Heart right ventricle (tissue), 16 donors: ENCODE data around the gene FAR1. TPM values are rescaled to one million over a fixed set of nuclear protein-coding genes. Genes with fewer than 3 reads are reported as not detected.

Experiments used
- ATAC-seq, 8 donors: fragments of 200-7000 bp; cut with Tn5 transposase; one replicate each; pipeline ENCODE4 v1.9.1; 2020; ENCODE audit warnings: mild to moderate bottlenecking in 8 of 8, moderate library complexity in 8 of 8, moderate number of reproducible peaks in 1 of 8
- DNase-seq, 2 donors: peaks; one replicate each; pipeline ENCODE4 v3.0.0-alpha.2; 2020
- H3K27ac ChIP-seq, 10 donors: fragments of 200-600 bp; sonication (generic) in 2 of 10; one replicate each; pipeline versions ENCODE4 v1.5.0 to v1.8.0; 2020 to 2022; ENCODE audit warnings: mild to moderate bottlenecking in 3 of 10
- H3K27me3 ChIP-seq, 7 donors: fragments of 200-600 bp; one replicate each; pipeline ENCODE4 v1.8.0; 2021 to 2022; ENCODE audit warnings: mild to moderate bottlenecking in 2 of 7
- H3K36me3 ChIP-seq, 9 donors: fragments of 200-600 bp; sonication (generic) in 1 of 9; one replicate each; pipeline versions ENCODE4 v1.5.0 to v1.8.0; 2020 to 2022; ENCODE audit warnings: mild to moderate bottlenecking in 2 of 9
- H3K4me1 ChIP-seq, 9 donors: fragments of 200-600 bp; sonication (generic) in 1 of 9; one replicate each; pipeline versions ENCODE4 v1.5.0 to v1.8.0; 2020 to 2022; ENCODE audit warnings: mild to moderate bottlenecking in 4 of 9
- H3K4me3 ChIP-seq, 10 donors: fragments of 200-600 bp; sonication (generic) in 2 of 10; one replicate each; pipeline versions ENCODE4 v1.5.0 to v1.8.0; 2020 to 2022; ENCODE audit warnings: mild to moderate bottlenecking in 7 of 10, moderate library complexity in 2 of 10
- H3K9me3 ChIP-seq, 11 donors: fragments of 200-600 bp in 10 of 11; sonication (generic) in 2 of 11; one replicate each; pipeline versions ENCODE4 v1.5.0 to v1.8.0; 2013 to 2022; ENCODE audit warnings: mild to moderate bottlenecking in 2 of 11, control low read depth in 1 of 11, moderate library complexity in 1 of 11
- WGBS, 2 donors: extraction: QIAGEN DNeasy Blood & Tissue Kit; methylation state at CpG; one replicate each; pipeline ENCODE4 v1.1.7; 2013; ENCODE audit warnings: inconsistent platforms in 1 of 2; 5-methylcytosine and 5-hydroxymethylcytosine counted together
- intact Hi-C, 10 donors: fragments of 100-400 bp; cut with DNase I; formaldehyde crosslinking; loops; one replicate each; pipeline versions ENCODE4 v1.11.1 to v1.14.2; 2022
- polyA plus RNA-seq, 2 donors: library from polyadenylated mRNA; stranded (reverse); fragments of 200-250 nt; gene quantifications; one replicate each; pipeline ENCODE4 v1.2.3, GENCODE V29; 2013
- total RNA-seq, 10 donors: library from RNA; stranded (reverse); fragmentation: NEBNext Ultra II Directional in 3 of 10; extraction: Animal tissue kit (Norgen Biotek cat#: 25700) in 3 of 10; gene quantifications; one replicate each; pipeline versions ENCODE4 v1.2.1 to v1.2.4, GENCODE V29; 2021 to 2023
- TF ChIP-seq, protein P1 (sequence below), 9 donors: fragments of 200-600 bp; sonication (generic) in 2 of 9; IDR thresholded peaks; one replicate each; pipeline versions ENCODE4 v1.5.0 to v1.8.0; 2021 to 2022; ENCODE audit warnings: antibody characterized with exemption in 9 of 9, mild to moderate bottlenecking in 5 of 9, moderate library complexity in 1 of 9
- donor health status: Arrhythmogenic right ventricular cardiomyopathy.
- donor health status: ischemic (EF 13 %, LVEDD 7.1; RV severe dilation, severe dysfunction).
- donor health status: healthy with polysubstance abuse.
- donor health status: DM: no; HTN: yes; CAD: no.
- donor health status: DM: no; HTN: no; CAD: no.
- donor health status: ischemic (EF 25% LVEDD 6.9; RV normal size, moderate dysfunction).
- donor health status: ischemic (EF 25% LVEDD 5.7; RV mildly dilated, moderate dysfunction).
- donor health status: healthy.
- donor health status: DM: yes; HTN: yes; CAD: no.
- donor health status: Ischemic cardiomyopathy.
- donor health status: ischemic (EF 35%, LVEDD 5.7; RV mildly dilated, moderate dysfunction).
- donor health status: nonischemic (EF 11% LVEDD 7.7; RV severe dilation, severe dysfunction).
- donor health status: DM: yes; HTN: yes; CAD: no.
- donor health status: PGD.
- donor health status: ischemic (EF 29% LVEDD 5.4; RV normal size, mild dysfunction).
- donor health status: nonischemic (EF 23%, LVEDD 6.1; RV moderate dilation, normal function).

The FAR1 gene
- total and polyA plus RNA-seq, 12 donors: 13.3 to 45.9 (median 36.1) TPM

DNA sequence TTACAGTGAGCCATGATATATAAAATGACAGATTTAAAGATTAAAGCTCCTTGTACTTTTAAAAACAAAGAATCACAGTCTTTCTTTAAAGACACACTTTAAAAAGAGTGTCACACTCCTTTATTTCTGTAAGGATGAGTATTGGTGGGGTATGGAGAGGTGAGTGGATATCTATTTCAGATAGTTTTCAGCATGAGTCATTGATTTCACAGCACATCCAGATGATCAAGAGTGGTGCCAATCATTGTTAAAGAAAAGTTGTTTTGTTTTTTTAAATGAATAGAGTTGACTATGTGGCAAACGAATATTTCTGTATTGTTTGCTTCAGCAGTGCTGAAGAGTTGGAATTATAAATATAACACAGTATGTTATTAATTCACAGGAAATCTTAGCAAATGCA, 52.5 kb downstream of the FAR1 start:
- no peak for DNase-seq

DNA sequence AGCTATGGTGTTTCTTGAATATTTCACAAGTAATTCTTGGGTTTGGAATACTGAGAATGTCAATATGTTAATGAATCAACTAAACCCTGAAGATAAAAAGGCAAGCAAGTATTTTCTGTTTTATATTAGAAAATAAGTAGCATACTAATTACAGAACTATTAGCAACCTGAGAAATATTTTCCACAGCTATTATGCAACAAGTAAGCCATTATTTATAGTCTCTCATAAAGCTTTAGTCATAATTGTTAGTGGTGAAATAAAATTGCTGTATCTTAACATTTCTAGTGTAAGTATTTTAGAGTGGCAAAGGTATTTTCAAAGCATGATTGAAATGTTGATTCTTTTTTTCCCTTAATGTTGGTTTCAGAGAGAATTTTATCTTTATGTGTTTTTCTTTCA, 53.3 kb downstream of the FAR1 start:
- TF ChIP-seq, protein P1, sequence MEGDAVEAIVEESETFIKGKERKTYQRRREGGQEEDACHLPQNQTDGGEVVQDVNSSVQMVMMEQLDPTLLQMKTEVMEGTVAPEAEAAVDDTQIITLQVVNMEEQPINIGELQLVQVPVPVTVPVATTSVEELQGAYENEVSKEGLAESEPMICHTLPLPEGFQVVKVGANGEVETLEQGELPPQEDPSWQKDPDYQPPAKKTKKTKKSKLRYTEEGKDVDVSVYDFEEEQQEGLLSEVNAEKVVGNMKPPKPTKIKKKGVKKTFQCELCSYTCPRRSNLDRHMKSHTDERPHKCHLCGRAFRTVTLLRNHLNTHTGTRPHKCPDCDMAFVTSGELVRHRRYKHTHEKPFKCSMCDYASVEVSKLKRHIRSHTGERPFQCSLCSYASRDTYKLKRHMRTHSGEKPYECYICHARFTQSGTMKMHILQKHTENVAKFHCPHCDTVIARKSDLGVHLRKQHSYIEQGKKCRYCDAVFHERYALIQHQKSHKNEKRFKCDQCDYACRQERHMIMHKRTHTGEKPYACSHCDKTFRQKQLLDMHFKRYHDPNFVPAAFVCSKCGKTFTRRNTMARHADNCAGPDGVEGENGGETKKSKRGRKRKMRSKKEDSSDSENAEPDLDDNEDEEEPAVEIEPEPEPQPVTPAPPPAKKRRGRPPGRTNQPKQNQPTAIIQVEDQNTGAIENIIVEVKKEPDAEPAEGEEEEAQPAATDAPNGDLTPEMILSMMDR (IDR thresholded peaks at IDR 0.05): no peak
- ATAC-seq (no peak), DNase-seq (no peak)
- Histone ChIP-seq H3K9me3 (no peaks in the 10 kb centered on the region), H3K4me1 (peaks cover 0 to 15% (median 0%) of the 10 kb centered on the region in 9 donors), H3K27me3 (no peaks in the 10 kb centered on the region), H3K36me3 (peaks cover 0 to 83% (median 8%) of the 10 kb centered on the region in 9 donors), H3K27ac (no peak overlapping the region), H3K4me3 (no peak overlapping the region)
- intact Hi-C loops: no loop called here

More for the DNA sequence above, 52.5 kb downstream of the FAR1 start:
- ATAC-seq: no peak
- H3K36me3 ChIP-seq: peaks cover 0 to 83% (median 8%) of the 10 kb centered on the region in 9 donors
- H3K4me3 ChIP-seq: no peak overlapping the region
- H3K4me1 ChIP-seq: peaks cover 0 to 15% (median 0%) of the 10 kb centered on the region in 9 donors
- no peak overlapping the region for H3K27ac ChIP-seq
- TF ChIP-seq, protein P1 (IDR thresholded peaks at IDR 0.05): no peak
- no peaks in the 10 kb centered on the region for H3K27me3 ChIP-seq
- H3K9me3 ChIP-seq: no peaks in the 10 kb centered on the region
- intact Hi-C loops: no loop called here
- 56 to 64% methylated on average over 1 of the region's 1 CpG for WGBS, 2 donors

DNA sequence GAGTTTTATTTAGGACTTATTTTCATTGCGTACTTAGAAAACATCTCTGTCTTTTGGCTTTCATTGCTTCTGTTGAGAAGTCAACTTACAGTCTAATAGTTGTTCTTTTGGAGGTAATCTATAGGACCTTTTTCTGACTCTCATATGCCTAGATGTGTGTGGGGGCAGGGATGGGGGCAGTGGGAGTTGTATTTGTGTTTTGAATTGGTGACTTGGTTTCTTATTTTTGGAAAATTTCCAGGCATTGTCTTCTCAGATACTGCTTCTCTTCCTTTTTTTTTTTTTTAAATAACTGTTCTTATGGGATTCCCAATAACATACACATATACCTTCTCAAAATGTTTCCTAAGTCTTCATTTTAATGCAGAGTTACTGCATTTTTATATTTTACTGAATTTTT, 58.0 kb downstream of the FAR1 start:
- TF ChIP-seq, protein P1 (IDR thresholded peaks at IDR 0.05): no peak
- no peak overlapping the region for H3K27ac ChIP-seq
- H3K9me3 ChIP-seq: no peaks in the 10 kb centered on the region
- 95 to 98% methylated on average over 1 of the region's 1 CpG for WGBS, 2 donors
- H3K4me3 ChIP-seq: no peak overlapping the region
- ATAC-seq: no peak
- H3K36me3 ChIP-seq: peaks cover 0 to 94% (median 20%) of the 10 kb centered on the region in 9 donors
- H3K27me3 ChIP-seq: no peaks in the 10 kb centered on the region
- intact Hi-C loops: no loop called here
- DNase-seq: no peak
- peaks cover 0 to 7% (median 0%) of the 10 kb centered on the region in 9 donors for H3K4me1 ChIP-seq

DNA sequence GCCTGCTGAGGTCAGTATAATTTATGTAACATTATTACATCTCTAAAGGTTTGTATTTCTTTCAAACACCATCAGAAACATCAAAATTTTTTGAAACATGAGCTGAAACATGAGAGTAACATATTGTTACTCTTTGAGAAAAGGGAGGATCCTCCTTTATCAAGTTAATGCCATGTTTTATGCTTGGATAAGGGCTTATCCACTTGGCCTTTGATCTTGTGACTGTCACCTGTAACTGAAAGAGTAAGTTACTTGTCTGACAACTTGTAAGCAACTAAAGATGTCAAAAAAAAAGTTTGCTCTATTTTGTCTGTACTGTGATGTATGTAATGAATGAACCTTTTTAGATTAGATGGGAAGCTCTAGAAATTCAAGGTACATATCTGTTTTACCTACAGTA, 59.6 kb downstream of the FAR1 start:
- no peaks in the 10 kb centered on the region for H3K4me1 ChIP-seq
- no peak for ATAC-seq
- H3K9me3 ChIP-seq: no peaks in the 10 kb centered on the region
- intact Hi-C loops: no loop called here
- TF ChIP-seq, protein P1 (IDR thresholded peaks at IDR 0.05): no peak
- H3K36me3 ChIP-seq: peaks cover 0 to 89% (median 20%) of the 10 kb centered on the region in 9 donors
- no peak overlapping the region for H3K27ac ChIP-seq
- H3K27me3 ChIP-seq: no peaks in the 10 kb centered on the region
- no peak for DNase-seq
- no peak overlapping the region for H3K4me3 ChIP-seq
